T-helper 2 cell treated with Interferon-gamma antibody and Interleukin-4, amounts not matched to agents 100 ng/mL and 5 ng/mL, for 36 hours (primary cell): ENCODE results near the gene IQSEC3. TPM values are rescaled to one million over a fixed set of nuclear protein-coding genes. Genes with fewer than 3 reads are reported as not detected.
"Not testable (repeated sequence)": the region's sequence is repeated elsewhere in the genome, so short reads cannot be mapped to it uniquely, and the experiment has no call there.

Experiments used
- intact Hi-C: fragments of 100-400 bp; cut with micrococcal nuclease; formaldehyde crosslinking; loops from one replicate; pipeline ENCODE4 v1.15.1; 2023
- total RNA-seq: library from RNA; stranded (reverse); gene quantifications from 2 replicates; pipeline ENCODE4 v1.2.3, GENCODE V29; 2022

IQSEC3 gene
- 0.11 and 0.39 TPM in 2 replicates for total RNA-seq

GRCh38 chr12:66428-66781, at the start of gene IQSEC3:
IQSEC3 (plus strand) TSS chr12:66767; CDS start chr12:66883, 116 bp downstream.
- intact Hi-C loops = not testable (repeated sequence)

GRCh38 chr12:17370-18340, 48.9 kb upstream of the IQSEC3 start:
- intact Hi-C loops = not testable (repeated sequence)

- intact Hi-C loops = not testable (repeated sequence)
Observed at GRCh38 chr12:18821-19567, 47.6 kb upstream of the IQSEC3 start.

GRCh38 chr12:19906-20305, 46.7 kb upstream of the IQSEC3 start:
- intact Hi-C loops = not testable (repeated sequence)

- intact Hi-C loops = no loop called here
Observed at GRCh38 chr12:20757-21156, 45.8 kb upstream of the IQSEC3 start.

GRCh38 chr12:21301-22189, 45.0 kb upstream of the IQSEC3 start:
- intact Hi-C loops = no loop called here

- intact Hi-C loops = no loop called here
Observed at GRCh38 chr12:22190-22529, 44.4 kb upstream of the IQSEC3 start.

- intact Hi-C loops = no loop called here
Observed at GRCh38 chr12:22530-23201, 43.9 kb upstream of the IQSEC3 start.

GRCh38 chr12:27904-28303, 38.7 kb upstream of the IQSEC3 start:
- intact Hi-C loops = not testable (repeated sequence)

GRCh38 chr12:38775-39174, 27.8 kb upstream of the IQSEC3 start:
- intact Hi-C loops = not testable (repeated sequence)

- intact Hi-C loops = not testable (repeated sequence)
Observed at GRCh38 chr12:39555-40265, 26.9 kb upstream of the IQSEC3 start.

GRCh38 chr12:44352-44751, 22.2 kb upstream of the IQSEC3 start:
- intact Hi-C loops = not testable (repeated sequence)

- intact Hi-C loops = not testable (repeated sequence)
Observed at GRCh38 chr12:45235-45990, 21.2 kb upstream of the IQSEC3 start.

GRCh38 chr12:45991-46358, 20.6 kb upstream of the IQSEC3 start:
- intact Hi-C loops = not testable (repeated sequence)

- intact Hi-C loops = not testable (repeated sequence)
Observed at GRCh38 chr12:46542-46941, 20.0 kb upstream of the IQSEC3 start.

GRCh38 chr12:47699-48226, 18.8 kb upstream of the IQSEC3 start:
- intact Hi-C loops = not testable (repeated sequence)

- intact Hi-C loops = not testable (repeated sequence)
Observed at GRCh38 chr12:49149-49548, 17.4 kb upstream of the IQSEC3 start.

- intact Hi-C loops = not testable (repeated sequence)
Observed at GRCh38 chr12:51087-51486, 15.5 kb upstream of the IQSEC3 start.

- intact Hi-C loops = not testable (repeated sequence)
Observed at GRCh38 chr12:51962-52361, 14.6 kb upstream of the IQSEC3 start.
